Cardiac fibroblast (primary cell): Measurements from ENCODE around the gene TBC1D14.
A peak's percentile ranks its signal among the peaks of the same experiment; 100 is the strongest.

Experiments used
- DNase-seq, 2 donors: peaks; one replicate each; pipeline versions ENCODE4 v3.0.0 to v3.0.0-alpha.2; 2010; ENCODE audit warnings: low read depth in 2 of 2
- H3K4me3 ChIP-seq, 2 donors: replicated peaks in 1 of 2; 1 replicate in 1 of 2; 2 replicates in 1 of 2; pipeline ENCODE4 v1.5.1; 2011; ENCODE audit warnings: low read depth in 2 of 2, low read length in 2 of 2, mild to moderate bottlenecking in 2 of 2, moderate library complexity in 1 of 2
- TF ChIP-seq, protein P1 (sequence below): IDR thresholded peaks from one replicate; pipeline ENCODE4 v1.5.1; 2011; ENCODE audit warnings: low read depth, mild to moderate bottlenecking, low read length, inconsistent platforms

The TBC1D14 gene

GRCh38 chr4:7030856-7031255 is 121.2 kb downstream of the TBC1D14 start:
- TF ChIP-seq, protein P1, sequence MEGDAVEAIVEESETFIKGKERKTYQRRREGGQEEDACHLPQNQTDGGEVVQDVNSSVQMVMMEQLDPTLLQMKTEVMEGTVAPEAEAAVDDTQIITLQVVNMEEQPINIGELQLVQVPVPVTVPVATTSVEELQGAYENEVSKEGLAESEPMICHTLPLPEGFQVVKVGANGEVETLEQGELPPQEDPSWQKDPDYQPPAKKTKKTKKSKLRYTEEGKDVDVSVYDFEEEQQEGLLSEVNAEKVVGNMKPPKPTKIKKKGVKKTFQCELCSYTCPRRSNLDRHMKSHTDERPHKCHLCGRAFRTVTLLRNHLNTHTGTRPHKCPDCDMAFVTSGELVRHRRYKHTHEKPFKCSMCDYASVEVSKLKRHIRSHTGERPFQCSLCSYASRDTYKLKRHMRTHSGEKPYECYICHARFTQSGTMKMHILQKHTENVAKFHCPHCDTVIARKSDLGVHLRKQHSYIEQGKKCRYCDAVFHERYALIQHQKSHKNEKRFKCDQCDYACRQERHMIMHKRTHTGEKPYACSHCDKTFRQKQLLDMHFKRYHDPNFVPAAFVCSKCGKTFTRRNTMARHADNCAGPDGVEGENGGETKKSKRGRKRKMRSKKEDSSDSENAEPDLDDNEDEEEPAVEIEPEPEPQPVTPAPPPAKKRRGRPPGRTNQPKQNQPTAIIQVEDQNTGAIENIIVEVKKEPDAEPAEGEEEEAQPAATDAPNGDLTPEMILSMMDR, result no peak
- H3K4me3 ChIP-seq, result no peak overlapping the region
- no peak for DNase-seq

DNA sequence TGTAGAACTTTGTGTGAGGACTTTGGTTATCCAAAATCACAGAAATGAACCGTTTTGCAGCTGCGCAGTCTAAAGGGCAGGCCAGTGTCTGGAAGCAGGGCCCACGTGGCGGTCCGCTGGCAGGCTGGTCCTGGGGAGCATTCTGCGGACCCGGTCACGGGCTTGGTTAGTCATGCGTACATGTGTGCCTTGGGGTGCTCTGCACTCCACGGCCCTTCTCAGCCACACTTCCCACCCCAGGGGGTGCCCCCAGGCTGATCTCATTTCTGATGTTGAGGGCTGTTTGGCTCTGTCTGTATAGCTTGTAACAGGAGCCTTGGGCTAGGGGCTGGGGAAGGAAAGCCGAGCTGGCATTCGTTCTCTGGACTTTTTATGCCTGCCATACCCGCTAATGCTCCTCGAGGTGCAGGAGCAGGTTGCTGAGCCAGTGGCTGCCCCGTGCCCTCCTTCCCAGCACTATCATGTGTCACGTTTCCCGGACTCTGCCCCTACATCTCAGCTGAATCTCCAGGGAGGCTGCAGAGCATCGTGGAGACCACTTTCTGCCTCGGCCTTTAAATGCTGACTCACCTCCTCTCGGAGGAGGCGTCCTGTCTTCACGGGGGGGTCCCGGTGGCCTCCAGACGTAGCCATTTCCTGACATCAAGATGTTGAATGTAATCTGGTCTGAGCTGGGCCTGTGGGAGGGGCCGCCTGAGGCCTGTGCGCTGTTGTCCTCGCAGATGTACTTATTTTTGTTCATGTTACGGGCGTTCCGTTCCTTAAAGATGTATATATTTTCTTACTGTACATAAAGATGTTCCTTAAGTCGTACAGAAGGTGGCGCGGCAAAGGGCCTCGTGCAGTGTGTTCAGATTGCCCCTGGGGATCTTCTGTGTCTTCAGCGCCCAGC is 122.2 kb downstream of the TBC1D14 start:
- no peak overlapping the region for H3K4me3 ChIP-seq
- TF ChIP-seq, protein P1, result no peak
- DNase-seq, result no peak

GRCh38 chr4:7032596-7032995 is 123.0 kb downstream of the TBC1D14 start:
- TF ChIP-seq, protein P1, result no peak
- DNase-seq, result no peak
- no peak overlapping the region for H3K4me3 ChIP-seq

DNA sequence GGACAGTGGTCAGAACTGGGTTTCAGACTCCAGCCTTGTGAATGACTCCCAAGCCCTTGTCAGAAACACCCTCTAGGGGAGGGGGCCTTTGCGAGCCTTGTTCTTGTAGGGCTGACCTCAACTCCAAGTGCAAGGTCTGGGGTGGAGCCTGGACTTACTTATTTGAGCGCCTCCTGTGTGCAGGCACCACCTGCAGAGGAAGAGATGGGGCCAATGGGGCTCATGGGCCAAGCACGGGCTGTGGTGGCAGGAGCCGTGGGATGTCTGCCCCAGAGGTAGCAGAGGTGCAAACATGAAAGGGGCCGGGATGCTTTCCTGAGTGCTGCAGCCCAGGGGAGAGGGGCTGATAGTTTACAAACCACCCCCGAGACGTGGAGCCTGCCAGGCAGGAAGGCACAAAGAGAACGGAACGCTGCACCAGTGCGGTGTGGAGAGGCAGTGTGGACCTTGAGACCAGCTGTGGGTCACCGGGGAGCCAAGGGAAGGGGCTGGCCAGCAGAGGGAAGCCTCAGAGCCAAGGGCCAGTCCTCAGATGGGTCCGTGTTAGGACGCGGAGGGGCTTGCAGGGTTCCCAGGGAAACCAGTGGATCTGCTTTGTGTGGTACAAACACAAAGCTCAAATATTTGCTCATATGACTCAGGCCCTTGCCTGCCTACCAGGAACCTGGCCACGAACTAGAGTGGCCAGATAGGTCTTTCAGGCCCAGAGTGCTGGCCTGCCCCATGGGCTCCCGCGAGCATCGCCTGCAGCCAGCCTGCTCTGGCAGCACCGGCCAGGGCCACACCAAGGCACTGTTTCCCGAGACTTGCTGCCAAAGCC is 124.8 kb downstream of the TBC1D14 start:
- TF ChIP-seq, protein P1, result no peak
- H3K4me3 ChIP-seq, result no peak overlapping the region
- peak; percentile 35 to 54 for DNase-seq

GRCh38 chr4:7037425-7037824 is 127.8 kb downstream of the TBC1D14 start:
- no peak overlapping the region for H3K4me3 ChIP-seq
- DNase-seq, result no peak
- TF ChIP-seq, protein P1, result no peak

- DNase-seq, result no peak
- TF ChIP-seq, protein P1, result no peak
- no peak overlapping the region for H3K4me3 ChIP-seq
Measured at GRCh38 chr4:7040765-7041164, 131.1 kb downstream of the TBC1D14 start.
